ENCODE measurements around the gene BAHD1. TPM values are rescaled to one million over a fixed set of nuclear protein-coding genes. Genes with fewer than 3 reads are reported as not detected.

Gene BAHD1
- total and polyA plus RNA-seq, 2 experiments from 2014 or later, result 13.9 to 17.2 TPM

DNA sequence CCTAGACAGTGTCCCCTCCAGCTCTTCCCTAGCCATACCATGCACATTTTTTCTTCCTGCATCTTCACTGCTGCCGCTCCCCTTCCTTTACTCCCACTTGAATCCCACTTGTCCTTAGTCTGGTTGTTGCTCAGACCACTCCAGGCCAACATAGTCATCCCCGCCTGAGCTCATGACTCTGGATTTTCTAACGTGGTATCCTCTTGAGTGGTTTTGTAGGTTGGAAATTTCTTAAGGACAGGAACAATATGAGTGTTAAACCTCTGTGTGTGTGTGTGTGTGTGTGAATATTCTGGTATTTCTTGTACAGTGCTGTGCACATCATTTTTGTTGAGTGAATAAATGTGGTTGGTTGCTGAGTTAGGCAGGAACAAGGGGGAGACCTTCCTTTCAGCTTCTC lies 3.1 kb downstream of the BAHD1 start:
- no peaks in the 10 kb centered on the region for H3K27me3 ChIP-seq
- no peak overlapping the region for H3K4me2 ChIP-seq
- no peaks in the 10 kb centered on the region for H3K9me3 ChIP-seq (ENCODE audit: low read depth)
- H4K20me1 ChIP-seq (ENCODE audit: insufficient read depth, poor library complexity, severe bottlenecking), result peaks cover 63% of the 10 kb centered on the region
- no peaks in the 10 kb centered on the region for H3K36me3 ChIP-seq (replicated peaks; ENCODE audit: insufficient read depth, low read depth)
- H3K4me3 ChIP-seq, result no peak overlapping the region
- H3K79me2 ChIP-seq, result peaks cover 69% of the 10 kb centered on the region
- H3K27ac ChIP-seq, result no peak overlapping the region
- no peaks in the 10 kb centered on the region for H3K9me2 ChIP-seq (replicated peaks; ENCODE audit: insufficient read depth)
- H3K4me1 ChIP-seq (ENCODE audit: insufficient read depth), result peaks cover 33% of the 10 kb centered on the region
- no peak overlapping the region for H2AFZ ChIP-seq
- DNase-seq (ENCODE audit: low spot score), result no peak
- TF ChIP-seq EZH2 (IDR thresholded peaks at IDR 0.05; ENCODE audit: borderline replicate concordance) (no peak), EZH2phosphoT487 (IDR thresholded peaks at IDR 0.05; ENCODE audit: low read depth, severe bottlenecking, unreplicated experiment) (no peak)
- TF ChIP-seq, protein P1, sequence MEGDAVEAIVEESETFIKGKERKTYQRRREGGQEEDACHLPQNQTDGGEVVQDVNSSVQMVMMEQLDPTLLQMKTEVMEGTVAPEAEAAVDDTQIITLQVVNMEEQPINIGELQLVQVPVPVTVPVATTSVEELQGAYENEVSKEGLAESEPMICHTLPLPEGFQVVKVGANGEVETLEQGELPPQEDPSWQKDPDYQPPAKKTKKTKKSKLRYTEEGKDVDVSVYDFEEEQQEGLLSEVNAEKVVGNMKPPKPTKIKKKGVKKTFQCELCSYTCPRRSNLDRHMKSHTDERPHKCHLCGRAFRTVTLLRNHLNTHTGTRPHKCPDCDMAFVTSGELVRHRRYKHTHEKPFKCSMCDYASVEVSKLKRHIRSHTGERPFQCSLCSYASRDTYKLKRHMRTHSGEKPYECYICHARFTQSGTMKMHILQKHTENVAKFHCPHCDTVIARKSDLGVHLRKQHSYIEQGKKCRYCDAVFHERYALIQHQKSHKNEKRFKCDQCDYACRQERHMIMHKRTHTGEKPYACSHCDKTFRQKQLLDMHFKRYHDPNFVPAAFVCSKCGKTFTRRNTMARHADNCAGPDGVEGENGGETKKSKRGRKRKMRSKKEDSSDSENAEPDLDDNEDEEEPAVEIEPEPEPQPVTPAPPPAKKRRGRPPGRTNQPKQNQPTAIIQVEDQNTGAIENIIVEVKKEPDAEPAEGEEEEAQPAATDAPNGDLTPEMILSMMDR (IDR thresholded peaks at IDR 0.05; ENCODE audit: poor library complexity), result no peak
- WGBS (ENCODE audit: low lambda C conversion rate, missing lambda C conversion rate), result 84% methylated on average over 3 of the region's 3 CpGs

DNA sequence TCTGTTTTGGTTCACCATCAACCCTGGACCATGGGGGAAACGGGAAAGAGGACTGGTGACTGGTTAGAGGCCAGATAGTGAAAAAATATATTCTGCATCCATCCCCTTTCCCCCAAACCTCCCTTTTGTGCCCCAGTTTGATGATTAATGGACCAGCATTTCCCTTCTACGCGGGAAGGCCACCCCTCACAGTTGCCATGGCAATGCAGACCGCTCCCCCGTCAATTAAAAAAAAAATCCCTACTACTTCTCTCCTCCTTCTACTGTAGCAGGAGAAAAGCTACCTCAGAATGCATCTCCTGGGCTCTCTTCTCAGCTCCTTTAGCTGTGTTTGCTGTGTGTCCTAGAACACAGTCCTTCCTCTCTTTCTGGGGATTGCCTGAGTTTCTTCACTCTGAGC lies 4.0 kb downstream of the BAHD1 start:
- DNase-seq (ENCODE audit: low spot score), result no peak
- Histone ChIP-seq H4K20me1 (ENCODE audit: insufficient read depth, poor library complexity, severe bottlenecking) (peaks cover 71% of the 10 kb centered on the region), H3K4me1 (ENCODE audit: insufficient read depth) (peaks cover 25% of the 10 kb centered on the region), H3K9me2 (replicated peaks; ENCODE audit: insufficient read depth) (no peaks in the 10 kb centered on the region), H3K4me3 (no peak overlapping the region), H3K27ac (no peak overlapping the region), H3K79me2 (peaks cover 78% of the 10 kb centered on the region), H2AFZ (no peak overlapping the region), H3K27me3 (no peaks in the 10 kb centered on the region), H3K36me3 (replicated peaks; ENCODE audit: insufficient read depth, low read depth) (no peaks in the 10 kb centered on the region), H3K9me3 (ENCODE audit: low read depth) (no peaks in the 10 kb centered on the region), H3K4me2 (peak overlapping the region; percentile 57)
- 65% methylated on average over 5 of the region's 5 CpGs for WGBS (ENCODE audit: low lambda C conversion rate, missing lambda C conversion rate)
- TF ChIP-seq EZH2 (IDR thresholded peaks at IDR 0.05; ENCODE audit: borderline replicate concordance), result no peak
- no peak for TF ChIP-seq EZH2phosphoT487 (IDR thresholded peaks at IDR 0.05; ENCODE audit: low read depth, severe bottlenecking, unreplicated experiment)
- TF ChIP-seq, protein P1 (IDR thresholded peaks at IDR 0.05; ENCODE audit: poor library complexity), result no peak

DNA sequence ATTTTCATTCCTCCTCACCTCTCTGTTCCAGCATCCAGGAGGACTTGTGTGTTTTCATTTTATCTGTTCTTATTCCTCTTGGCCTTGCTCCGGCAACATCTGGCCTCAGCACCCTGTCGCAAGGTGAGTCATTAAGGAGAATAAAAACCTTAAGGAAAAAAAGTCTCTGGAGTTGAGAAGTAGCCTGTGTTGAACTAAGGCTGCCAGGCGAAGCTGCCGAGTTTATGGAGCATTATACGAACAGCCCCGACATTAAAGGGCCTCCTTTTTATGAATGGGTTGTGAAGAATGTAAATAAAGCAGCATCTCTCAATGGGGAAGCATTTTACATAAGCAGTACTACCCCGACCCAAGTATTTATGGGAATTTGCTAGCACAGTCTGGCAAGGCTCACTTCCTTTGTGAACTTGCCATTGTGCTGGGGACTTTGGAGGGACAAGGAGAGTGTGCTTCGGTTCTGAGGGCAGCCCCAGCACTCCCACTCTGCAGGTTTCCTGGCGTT lies 4.7 kb downstream of the BAHD1 start:
- Histone ChIP-seq H3K27ac (peak overlapping the region; percentile 28), H2AFZ (no peak overlapping the region), H3K9me2 (replicated peaks; ENCODE audit: insufficient read depth) (no peaks in the 10 kb centered on the region), H3K27me3 (no peaks in the 10 kb centered on the region), H3K4me2 (peak overlapping the region; percentile 57), H3K9me3 (ENCODE audit: low read depth) (no peaks in the 10 kb centered on the region), H3K79me2 (peaks cover 85% of the 10 kb centered on the region), H3K36me3 (replicated peaks; ENCODE audit: insufficient read depth, low read depth) (no peaks in the 10 kb centered on the region), H3K4me1 (ENCODE audit: insufficient read depth) (peaks cover 23% of the 10 kb centered on the region), H3K4me3 (no peak overlapping the region), H4K20me1 (ENCODE audit: insufficient read depth, poor library complexity, severe bottlenecking) (peaks cover 78% of the 10 kb centered on the region)
- TF ChIP-seq EZH2 (IDR thresholded peaks at IDR 0.05; ENCODE audit: borderline replicate concordance) (no peak), EZH2phosphoT487 (IDR thresholded peaks at IDR 0.05; ENCODE audit: low read depth, severe bottlenecking, unreplicated experiment) (no peak)
- TF ChIP-seq, protein P1 (IDR thresholded peaks at IDR 0.05; ENCODE audit: poor library complexity), result no peak
- 26% methylated on average over 9 of the region's 9 CpGs for WGBS (ENCODE audit: low lambda C conversion rate, missing lambda C conversion rate)
- DNase-seq (ENCODE audit: low spot score), result peak; percentile 64
